Tibial artery (tissue), 4 donors: Measurements from ENCODE around the gene PTPN13.

Source experiments
- DNase-seq, 2 donors: peaks; one replicate each; pipeline ENCODE4 v3.0.0-alpha.2; 2019
- H3K27ac ChIP-seq, 2 donors: fragments of 200-600 bp; sonication (generic) in 1 of 2; 1 replicate in 1 of 2; 2 replicates in 1 of 2; pipeline ENCODE4 v1.5.1; 2018 to 2019; ENCODE audit warnings: mild to moderate bottlenecking in 1 of 2
- H3K27me3 ChIP-seq, 2 donors: fragments of 200-600 bp; sonication (generic) in 1 of 2; one replicate each; pipeline versions ENCODE4 v1.5.1 to v1.6.0; 2016 to 2019
- H3K36me3 ChIP-seq, 3 donors: fragments of 200-600 bp; sonication (generic) in 2 of 3; one replicate each; pipeline ENCODE4 v1.5.1; 2016 to 2019; ENCODE audit warnings: mild to moderate bottlenecking in 2 of 3
- H3K4me1 ChIP-seq, 4 donors: fragments of 200-600 bp; sonication (generic) in 2 of 4; 1 replicate in 3 of 4; 2 replicates in 1 of 4; pipeline ENCODE4 v1.5.1; 2016 to 2019
- H3K4me3 ChIP-seq, 2 donors: fragments of 200-600 bp; sonication (generic) in 1 of 2; 1 replicate in 1 of 2; 2 replicates in 1 of 2; pipeline ENCODE4 v1.5.1; 2018 to 2019; ENCODE audit warnings: mild to moderate bottlenecking in 2 of 2
- H3K9me3 ChIP-seq, 3 donors: fragments of 200-600 bp; sonication (generic) in 1 of 3; one replicate each; pipeline ENCODE4 v1.5.1; 2016 to 2019
- intact Hi-C: fragments of 100-400 bp; cut with DNase I; formaldehyde crosslinking; loops from one replicate; pipeline ENCODE4 v1.15.0; 2023; ENCODE audit warnings: low total_unique reads
- TF ChIP-seq, protein P1 (sequence below), 2 experiments: fragments of 200-600 bp in 1 of 2; fragments of 450-650 bp in 1 of 2; IDR thresholded peaks; one replicate each; pipeline ENCODE4 v1.5.1; 2017 to 2019; ENCODE audit warnings: antibody characterized with exemption in 2 of 2, mild to moderate bottlenecking in 1 of 2, moderate library complexity in 1 of 2

The PTPN13 gene

DNA sequence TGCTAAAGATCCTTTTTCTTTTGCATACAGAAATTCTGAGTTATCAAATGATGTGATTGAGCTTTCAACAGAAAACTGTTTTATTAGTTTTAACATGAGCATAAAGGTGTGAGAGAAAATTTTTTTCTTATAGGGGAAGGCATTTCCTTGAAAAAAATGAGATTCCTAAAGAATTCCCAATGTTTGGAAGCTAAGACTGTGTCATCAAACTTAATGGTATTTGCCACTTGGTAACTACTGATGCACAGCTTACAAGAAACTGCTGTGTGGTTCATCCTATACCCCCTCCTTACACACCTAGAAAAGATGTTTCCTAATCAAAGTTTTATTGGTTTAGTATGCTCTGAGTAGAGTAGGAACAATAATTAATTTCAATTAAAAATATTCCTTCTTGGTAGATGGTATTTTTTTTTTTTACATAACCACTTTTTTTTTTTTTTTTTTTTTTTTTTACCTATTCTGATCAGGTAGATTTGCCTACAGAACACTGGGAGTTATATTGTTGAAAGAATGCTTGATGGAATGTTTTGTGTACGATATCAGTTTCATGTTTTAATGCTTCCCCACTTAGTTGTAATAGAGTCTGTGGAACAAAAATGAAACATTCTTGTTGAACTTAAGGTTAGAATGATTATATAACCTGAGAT lies 6.0 kb downstream of the PTPN13 start:
- intact Hi-C loops = no loop called here
- Histone ChIP-seq H3K36me3 (no peaks in the 10 kb centered on the region), H3K4me1 (peaks cover 0 to 22% (median 3%) of the 10 kb centered on the region in 4 donors), H3K4me3 (no peak overlapping the region), H3K27me3 (no peaks in the 10 kb centered on the region), H3K9me3 (no peaks in the 10 kb centered on the region), H3K27ac (no peak overlapping the region)
- TF ChIP-seq, protein P1, sequence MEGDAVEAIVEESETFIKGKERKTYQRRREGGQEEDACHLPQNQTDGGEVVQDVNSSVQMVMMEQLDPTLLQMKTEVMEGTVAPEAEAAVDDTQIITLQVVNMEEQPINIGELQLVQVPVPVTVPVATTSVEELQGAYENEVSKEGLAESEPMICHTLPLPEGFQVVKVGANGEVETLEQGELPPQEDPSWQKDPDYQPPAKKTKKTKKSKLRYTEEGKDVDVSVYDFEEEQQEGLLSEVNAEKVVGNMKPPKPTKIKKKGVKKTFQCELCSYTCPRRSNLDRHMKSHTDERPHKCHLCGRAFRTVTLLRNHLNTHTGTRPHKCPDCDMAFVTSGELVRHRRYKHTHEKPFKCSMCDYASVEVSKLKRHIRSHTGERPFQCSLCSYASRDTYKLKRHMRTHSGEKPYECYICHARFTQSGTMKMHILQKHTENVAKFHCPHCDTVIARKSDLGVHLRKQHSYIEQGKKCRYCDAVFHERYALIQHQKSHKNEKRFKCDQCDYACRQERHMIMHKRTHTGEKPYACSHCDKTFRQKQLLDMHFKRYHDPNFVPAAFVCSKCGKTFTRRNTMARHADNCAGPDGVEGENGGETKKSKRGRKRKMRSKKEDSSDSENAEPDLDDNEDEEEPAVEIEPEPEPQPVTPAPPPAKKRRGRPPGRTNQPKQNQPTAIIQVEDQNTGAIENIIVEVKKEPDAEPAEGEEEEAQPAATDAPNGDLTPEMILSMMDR (IDR thresholded peaks at IDR 0.05) = no peak
- DNase-seq = no peak

DNA sequence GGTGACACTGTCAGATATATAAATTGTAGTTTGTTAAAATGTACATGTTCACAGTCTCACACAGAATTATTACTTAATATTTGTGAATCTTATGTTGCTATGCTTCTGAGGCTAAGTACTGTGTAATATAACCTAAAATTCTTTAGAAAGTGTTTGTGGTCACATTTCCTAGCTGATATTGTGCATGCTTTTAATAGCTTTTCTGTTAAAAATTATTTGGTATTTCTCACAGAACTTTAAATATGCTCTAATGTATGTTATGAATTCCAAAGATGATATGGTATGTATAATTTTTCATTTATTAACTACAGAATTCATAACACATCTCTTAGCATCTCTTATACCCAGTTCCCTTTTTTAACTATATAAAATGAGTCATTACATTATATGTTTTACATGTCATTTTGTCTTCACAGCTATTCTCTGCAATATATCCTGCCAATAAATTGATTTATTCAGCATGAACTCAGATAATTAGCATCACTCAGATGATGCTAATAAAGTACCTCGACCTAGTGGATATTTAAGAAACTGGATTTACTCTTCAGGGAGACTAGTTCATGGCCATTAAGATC lies 9.3 kb downstream of the PTPN13 start:
- peaks cover 0 to 2% (median 0%) of the 10 kb centered on the region in 4 donors for H3K4me1 ChIP-seq
- no peaks in the 10 kb centered on the region for H3K36me3 ChIP-seq
- TF ChIP-seq, protein P1 (IDR thresholded peaks at IDR 0.05) = no peak
- H3K4me3 ChIP-seq = no peak overlapping the region
- no peak overlapping the region for H3K27ac ChIP-seq
- intact Hi-C loops = no loop called here
- no peak for DNase-seq
- H3K9me3 ChIP-seq = no peaks in the 10 kb centered on the region
- no peaks in the 10 kb centered on the region for H3K27me3 ChIP-seq

GRCh38 chr4:86606809-86607208 lies 12.7 kb downstream of the PTPN13 start:
- Histone ChIP-seq H3K36me3 (no peaks in the 10 kb centered on the region), H3K4me1 (no peaks in the 10 kb centered on the region), H3K27me3 (no peaks in the 10 kb centered on the region), H3K27ac (no peak overlapping the region), H3K4me3 (no peak overlapping the region), H3K9me3 (no peaks in the 10 kb centered on the region)
- intact Hi-C loops = no loop called here
- TF ChIP-seq, protein P1 (IDR thresholded peaks at IDR 0.05) = no peak
- no peak for DNase-seq

DNA sequence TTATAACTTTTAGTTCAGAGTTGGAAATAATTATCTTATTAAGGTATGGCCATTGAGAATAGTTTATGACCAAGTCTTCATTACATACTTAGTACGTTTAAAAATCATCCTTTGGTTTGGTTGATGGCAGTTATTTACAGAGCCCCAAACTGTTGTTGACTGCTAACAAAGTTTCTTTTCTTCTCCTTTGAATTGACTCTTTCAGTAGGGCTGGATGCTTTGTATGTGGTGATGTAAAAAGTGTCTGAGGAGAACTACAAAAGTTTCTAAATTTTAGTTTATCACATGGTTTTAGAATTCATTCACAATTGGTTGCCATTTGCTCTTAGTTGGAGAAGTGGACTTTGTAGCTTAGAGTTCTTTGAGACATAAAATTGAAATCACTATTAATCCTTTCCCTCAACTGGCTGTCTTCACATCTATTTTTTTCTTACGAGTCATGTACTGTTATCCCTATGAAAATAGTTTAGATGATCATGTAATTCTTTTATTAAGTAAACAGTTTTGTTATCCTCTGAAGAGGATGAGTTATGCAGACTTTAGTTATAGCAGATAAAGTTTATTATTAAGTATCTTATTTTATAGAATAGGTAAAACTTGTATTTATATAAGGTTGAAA lies 14.8 kb downstream of the PTPN13 start:
- intact Hi-C loops = no loop called here
- Histone ChIP-seq H3K4me1 (no peaks in the 10 kb centered on the region), H3K4me3 (no peak overlapping the region), H3K27ac (no peak overlapping the region), H3K27me3 (no peaks in the 10 kb centered on the region), H3K9me3 (no peaks in the 10 kb centered on the region), H3K36me3 (no peaks in the 10 kb centered on the region)
- TF ChIP-seq, protein P1 (IDR thresholded peaks at IDR 0.05) = no peak
- DNase-seq = no peak

DNA sequence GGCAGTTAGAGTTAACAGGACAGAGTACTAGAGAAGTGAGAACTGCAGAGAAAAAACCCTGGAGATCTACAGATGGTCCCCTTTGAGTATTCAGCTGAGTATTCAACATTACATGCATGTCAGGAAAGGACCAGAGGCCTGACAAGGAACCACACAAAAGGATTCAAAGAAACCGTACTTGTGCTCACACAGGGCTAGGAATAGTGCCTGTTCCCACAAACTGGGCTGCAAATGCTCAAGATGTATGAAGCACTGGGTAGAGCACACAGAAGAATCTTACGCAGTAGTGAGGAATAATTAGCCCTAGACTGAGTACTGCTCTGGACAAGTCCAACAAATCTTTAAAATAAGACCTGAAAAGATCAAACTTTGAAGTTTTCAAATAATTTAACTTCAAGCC lies 17.6 kb downstream of the PTPN13 start:
- intact Hi-C loops = no loop called here
- Histone ChIP-seq H3K9me3 (no peaks in the 10 kb centered on the region), H3K27ac (no peak overlapping the region), H3K36me3 (no peaks in the 10 kb centered on the region), H3K4me3 (no peak overlapping the region), H3K27me3 (no peaks in the 10 kb centered on the region), H3K4me1 (no peaks in the 10 kb centered on the region)
- no peak for DNase-seq
- TF ChIP-seq, protein P1 (IDR thresholded peaks at IDR 0.05) = no peak
